GM23248 (cell line): Measurements from ENCODE around the gene PDE8A.

Source experiments
- EZH2 ChIP-seq: fragments of 200-600 bp; sonication (generic); IDR thresholded peaks from 2 replicates; pipeline ENCODE4 v1.6.1; 2018; ENCODE audit warnings: antibody characterized with exemption, mild to moderate bottlenecking; ENCODE audit not compliant: insufficient read depth, poor library complexity, severe bottlenecking
- EZH2phosphoT487 ChIP-seq: fragments of 200-600 bp; sonication (generic); IDR thresholded peaks from 2 replicates; pipeline ENCODE4 v1.6.1; 2018; ENCODE audit warnings: antibody characterized with exemption, moderate library complexity, mild to moderate bottlenecking, low read depth; ENCODE audit not compliant: insufficient read depth

DNA sequence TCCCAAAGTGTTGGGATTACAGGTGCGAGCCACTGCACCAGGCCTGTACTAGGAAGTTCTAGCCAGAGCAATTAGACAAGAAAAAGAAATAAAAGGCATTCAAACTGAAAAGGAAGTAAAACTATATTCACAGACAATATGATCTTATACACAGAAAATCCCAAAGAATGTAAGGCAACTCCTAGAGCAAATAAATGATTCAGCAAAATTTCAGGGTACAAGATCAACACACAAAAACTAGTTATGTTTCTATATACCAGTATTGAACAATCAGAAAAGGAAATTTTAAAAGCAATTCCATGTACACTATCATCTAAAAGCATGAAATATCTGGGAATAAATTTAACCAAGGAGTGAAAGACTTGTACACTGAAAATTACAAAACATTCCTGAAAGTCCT lies 180.6 kb downstream of the PDE8A start:
- TF ChIP-seq EZH2 (no peak), EZH2phosphoT487 (no peak)
